Measurements from ENCODE around the gene TM7SF2. TPM values are rescaled to one million over a fixed set of nuclear protein-coding genes. Genes with fewer than 3 reads are reported as not detected.

Gene TM7SF2
- total and polyA plus RNA-seq, 3 donors from 2014 or later: 36.4 to 49.6 (median 42.0) TPM

DNA sequence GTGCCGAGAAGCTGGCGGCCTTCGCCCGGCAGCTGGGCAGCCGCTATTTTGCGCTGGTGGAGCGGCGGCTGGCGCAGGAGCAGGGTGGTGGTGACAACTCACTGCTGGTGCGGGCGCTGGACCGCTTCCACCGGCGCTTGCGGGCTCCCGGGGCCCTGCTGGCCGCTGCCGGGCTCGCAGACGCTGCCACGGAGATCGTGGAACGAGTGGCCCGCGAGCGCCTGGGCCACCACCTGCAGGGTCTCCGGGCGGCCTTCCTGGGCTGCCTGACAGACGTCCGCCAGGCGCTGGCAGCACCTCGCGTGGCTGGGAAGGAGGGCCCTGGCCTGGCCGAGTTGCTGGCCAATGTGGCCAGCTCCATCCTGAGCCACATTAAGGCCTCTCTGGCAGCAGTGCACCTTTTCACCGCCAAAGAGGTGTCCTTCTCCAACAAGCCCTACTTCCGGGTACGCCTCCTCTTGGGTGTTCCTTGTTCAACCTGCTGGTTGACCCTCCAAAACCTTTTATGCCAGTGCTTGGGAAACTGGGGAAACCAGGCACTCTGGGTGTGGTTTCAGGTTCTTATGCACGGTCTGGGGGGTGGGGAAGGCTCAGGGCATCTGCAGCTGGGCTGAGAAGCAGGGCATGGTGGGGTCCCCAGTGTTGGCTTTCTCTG lies 3.1 kb upstream of the TM7SF2 start:
- Histone ChIP-seq H3K27ac (no peak overlapping the region), H3K4me3 (no peak overlapping the region), H3K9me3 (no peaks in the 10 kb centered on the region), H3K27me3 (no peaks in the 10 kb centered on the region), H3K4me1 (peaks cover 20% of the 10 kb centered on the region), H3K36me3 (ENCODE audit: low read depth, missing control alignments) (no peaks in the 10 kb centered on the region)
- intact Hi-C loops (cut with DNase I; ENCODE audit: low total_unique reads): no loop called here
- TF ChIP-seq, protein P1, sequence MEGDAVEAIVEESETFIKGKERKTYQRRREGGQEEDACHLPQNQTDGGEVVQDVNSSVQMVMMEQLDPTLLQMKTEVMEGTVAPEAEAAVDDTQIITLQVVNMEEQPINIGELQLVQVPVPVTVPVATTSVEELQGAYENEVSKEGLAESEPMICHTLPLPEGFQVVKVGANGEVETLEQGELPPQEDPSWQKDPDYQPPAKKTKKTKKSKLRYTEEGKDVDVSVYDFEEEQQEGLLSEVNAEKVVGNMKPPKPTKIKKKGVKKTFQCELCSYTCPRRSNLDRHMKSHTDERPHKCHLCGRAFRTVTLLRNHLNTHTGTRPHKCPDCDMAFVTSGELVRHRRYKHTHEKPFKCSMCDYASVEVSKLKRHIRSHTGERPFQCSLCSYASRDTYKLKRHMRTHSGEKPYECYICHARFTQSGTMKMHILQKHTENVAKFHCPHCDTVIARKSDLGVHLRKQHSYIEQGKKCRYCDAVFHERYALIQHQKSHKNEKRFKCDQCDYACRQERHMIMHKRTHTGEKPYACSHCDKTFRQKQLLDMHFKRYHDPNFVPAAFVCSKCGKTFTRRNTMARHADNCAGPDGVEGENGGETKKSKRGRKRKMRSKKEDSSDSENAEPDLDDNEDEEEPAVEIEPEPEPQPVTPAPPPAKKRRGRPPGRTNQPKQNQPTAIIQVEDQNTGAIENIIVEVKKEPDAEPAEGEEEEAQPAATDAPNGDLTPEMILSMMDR (IDR thresholded peaks at IDR 0.05): no peak
- no peak for TF ChIP-seq POLR2A (IDR thresholded peaks at IDR 0.05)
- no peak for DNase-seq
- WGBS, 2 donors: 50 to 81% methylated on average over 16 to 38 of the region's 38 CpGs

DNA sequence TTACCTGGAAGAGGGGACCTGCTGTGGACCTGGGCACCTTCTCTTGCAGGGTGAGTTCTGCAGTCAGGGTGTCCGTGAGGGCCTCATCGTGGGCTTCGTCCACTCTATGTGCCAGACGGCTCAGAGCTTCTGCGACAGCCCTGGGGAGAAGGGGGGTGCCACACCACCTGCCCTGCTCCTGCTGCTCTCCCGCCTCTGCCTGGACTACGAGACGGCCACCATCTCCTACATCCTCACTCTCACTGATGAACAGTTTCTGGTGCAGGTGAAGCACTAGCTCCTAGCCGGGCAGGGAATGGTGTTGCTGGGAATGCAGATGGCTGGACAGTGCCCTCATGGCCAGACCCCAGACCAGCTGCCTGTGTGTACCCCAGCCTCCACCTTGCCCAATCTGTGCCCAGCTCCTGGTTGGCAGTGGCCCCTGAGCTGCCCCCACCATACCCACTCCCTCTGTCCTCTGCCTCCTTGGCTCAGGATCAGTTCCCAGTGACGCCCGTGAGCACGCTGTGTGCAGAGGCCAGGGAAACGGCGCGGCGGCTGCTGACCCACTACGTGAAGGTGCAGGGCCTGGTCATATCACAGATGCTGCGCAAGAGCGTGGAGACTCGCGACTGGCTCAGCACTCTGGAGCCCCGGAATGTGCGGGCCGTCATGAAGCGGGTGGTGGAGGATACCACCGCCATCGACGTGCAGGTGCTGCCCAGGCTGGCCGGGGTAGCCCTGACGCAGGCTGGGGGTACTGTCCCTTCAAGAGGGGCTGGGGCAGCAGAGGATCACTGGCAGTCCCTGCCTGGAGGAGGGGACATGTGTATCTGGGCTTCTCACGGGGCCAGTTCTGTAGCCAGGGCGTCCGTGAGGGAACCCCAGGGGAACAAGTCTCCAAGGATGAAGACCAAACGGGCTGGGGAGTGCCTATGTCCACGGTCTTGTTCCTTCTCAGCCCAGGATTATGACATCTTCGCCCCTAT lies 2.2 kb upstream of the TM7SF2 start:
- no peaks in the 10 kb centered on the region for H3K36me3 ChIP-seq (ENCODE audit: low read depth, missing control alignments)
- intact Hi-C loops (cut with DNase I; ENCODE audit: low total_unique reads): loop anchor here (10.0 kb wide), 1 partner anchor 95 kb away; the partner anchor contains the start of gene ARL2
- no peak overlapping the region for H3K4me3 ChIP-seq
- no peaks in the 10 kb centered on the region for H3K9me3 ChIP-seq
- peaks cover 13% of the 10 kb centered on the region for H3K4me1 ChIP-seq
- TF ChIP-seq, protein P1 (IDR thresholded peaks at IDR 0.05): no peak
- no peak for TF ChIP-seq POLR2A (IDR thresholded peaks at IDR 0.05)
- WGBS, 2 donors: 73 to 89% methylated on average over 21 to 36 of the region's 36 CpGs
- DNase-seq: no peak
- H3K27ac ChIP-seq: no peak overlapping the region
- H3K27me3 ChIP-seq: no peaks in the 10 kb centered on the region

DNA sequence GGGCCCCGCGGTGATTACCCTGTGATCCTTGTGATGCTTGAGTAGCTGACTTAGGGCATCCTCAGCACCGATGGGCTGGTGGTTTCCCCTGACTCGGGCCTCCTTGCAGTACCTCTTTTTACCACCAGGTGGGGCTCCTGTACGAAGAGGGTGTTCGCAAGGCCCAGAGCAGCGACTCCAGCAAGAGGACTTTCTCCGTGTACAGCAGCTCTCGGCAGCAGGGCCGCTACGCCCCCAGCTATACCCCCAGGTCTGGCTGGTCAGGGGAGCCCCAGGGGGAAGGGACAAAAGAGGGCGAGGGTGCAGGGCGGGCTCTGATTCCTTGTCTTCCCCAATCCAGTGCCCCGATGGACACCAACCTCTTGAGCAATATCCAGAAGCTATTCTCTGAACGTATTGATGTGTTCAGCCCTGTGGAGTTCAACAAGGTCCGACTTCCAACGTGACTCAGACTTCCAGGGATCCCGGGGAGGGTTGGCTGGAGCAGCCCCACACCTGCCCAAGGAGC lies 1.3 kb upstream of the TM7SF2 start:
- 13 to 15% methylated on average over 4 to 18 of the region's 18 CpGs for WGBS, 2 donors
- peak; percentile 93 for DNase-seq

DNA sequence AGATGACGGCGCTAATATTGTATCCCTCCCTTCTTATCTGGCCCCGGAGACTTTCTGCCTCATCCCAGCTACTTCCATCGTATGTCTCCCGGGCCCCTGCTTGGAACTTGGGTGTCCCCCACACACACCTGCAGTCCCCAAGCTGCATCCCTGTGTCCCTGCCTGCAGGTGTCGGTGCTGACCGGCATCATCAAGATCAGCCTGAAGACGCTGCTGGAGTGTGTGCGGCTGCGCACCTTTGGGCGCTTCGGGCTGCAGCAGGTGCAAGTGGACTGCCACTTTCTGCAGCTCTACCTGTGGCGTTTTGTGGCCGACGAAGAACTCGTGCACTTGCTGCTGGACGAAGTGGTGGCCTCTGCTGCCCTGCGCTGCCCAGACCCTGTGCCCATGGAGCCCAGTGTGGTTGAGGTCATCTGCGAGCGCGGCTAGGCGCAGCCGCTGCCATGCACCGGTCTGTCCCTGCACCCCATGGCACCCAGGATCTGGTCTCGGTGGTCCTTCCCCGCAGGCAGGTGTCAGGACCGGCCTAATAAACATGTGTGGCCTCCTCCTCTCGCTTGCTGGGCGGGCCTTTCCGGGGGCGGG lies 421 bp upstream of the TM7SF2 start:
- Histone ChIP-seq H3K4me3 (peak overlapping the region; percentile 41 to 42), H3K27me3 (no peaks in the 10 kb centered on the region), H3K9me3 (no peaks in the 10 kb centered on the region), H3K36me3 (ENCODE audit: low read depth, missing control alignments) (no peaks in the 10 kb centered on the region), H3K4me1 (peaks cover 15% of the 10 kb centered on the region), H3K27ac (no peak overlapping the region)
- intact Hi-C loops (cut with DNase I; ENCODE audit: low total_unique reads): loop anchor here (10.0 kb wide), 1 partner anchor 96 kb away; the partner anchor contains the start of gene ARL2
- WGBS, 2 donors: 53 to 56% methylated on average over 10 to 31 of the region's 31 CpGs
- TF ChIP-seq, protein P1 (IDR thresholded peaks at IDR 0.05): no peak
- TF ChIP-seq POLR2A (IDR thresholded peaks at IDR 0.05): no peak
- no peak for DNase-seq

More for the DNA sequence above, 1.3 kb upstream of the TM7SF2 start:
- Histone ChIP-seq H3K4me3 (no peak overlapping the region), H3K4me1 (peaks cover 13% of the 10 kb centered on the region), H3K27ac (no peak overlapping the region), H3K27me3 (no peaks in the 10 kb centered on the region), H3K9me3 (no peaks in the 10 kb centered on the region), H3K36me3 (ENCODE audit: low read depth, missing control alignments) (no peaks in the 10 kb centered on the region)
- TF ChIP-seq POLR2A (IDR thresholded peaks at IDR 0.05): no peak
- TF ChIP-seq, protein P1 (IDR thresholded peaks at IDR 0.05): peak; percentile 98 to 100 (median 99)
- intact Hi-C loops (cut with DNase I; ENCODE audit: low total_unique reads): loop anchor here (10.0 kb wide), 1 partner anchor 96 kb away; the partner anchor contains the start of gene ARL2
